Liver (tissue), 9 donors: ENCODE results near the gene PIK3CA. TPM values are rescaled to one million over a fixed set of nuclear protein-coding genes. Genes with fewer than 3 reads are reported as not detected.

ENCODE experiments used
- DNase-seq: peaks from one replicate; pipeline ENCODE4 v3.0.0-alpha.2; 2017; ENCODE audit warnings: low spot score
- H3K27ac ChIP-seq, 2 donors: one replicate each; pipeline ENCODE4 v1.7.0; 2013; ENCODE audit warnings: inconsistent platforms in 2 of 2, low read length in 2 of 2, control low read depth in 1 of 2, low read depth in 1 of 2, mild to moderate bottlenecking in 1 of 2
- H3K27me3 ChIP-seq, 4 donors: one replicate each; pipeline versions ENCODE4 v1.6.1 to v1.7.0; 2013; ENCODE audit warnings: low read length in 3 of 4, inconsistent platforms in 1 of 4, mild to moderate bottlenecking in 1 of 4, moderate library complexity in 1 of 4; ENCODE audit not compliant: control insufficient read depth in 4 of 4, insufficient read depth in 4 of 4
- H3K36me3 ChIP-seq, 4 donors: one replicate each; pipeline versions ENCODE4 v1.6.1 to v1.7.0; 2013; ENCODE audit warnings: low read length in 3 of 4, mild to moderate bottlenecking in 3 of 4, low read depth in 1 of 4, moderate library complexity in 1 of 4; ENCODE audit not compliant: control insufficient read depth in 4 of 4, insufficient read depth in 3 of 4
- H3K4me1 ChIP-seq, 4 donors: one replicate each; pipeline versions ENCODE4 v1.6.1 to v1.7.0; 2013; ENCODE audit warnings: low read length in 3 of 4, mild to moderate bottlenecking in 3 of 4, moderate library complexity in 1 of 4; ENCODE audit not compliant: control insufficient read depth in 4 of 4, insufficient read depth in 4 of 4
- H3K4me3 ChIP-seq, 3 donors: one replicate each; pipeline versions ENCODE4 v1.6.1 to v1.7.0; 2013; ENCODE audit warnings: low read length in 3 of 3, control low read depth in 1 of 3, low read depth in 1 of 3, mild to moderate bottlenecking in 1 of 3
- H3K9ac ChIP-seq, 2 donors: one replicate each; pipeline ENCODE4 v1.7.0; 2013; ENCODE audit warnings: low read length in 2 of 2, mild to moderate bottlenecking in 2 of 2, moderate library complexity in 2 of 2, control low read depth in 1 of 2, low read depth in 1 of 2
- H3K9me3 ChIP-seq, 4 donors: one replicate each; pipeline versions ENCODE4 v1.6.1 to v1.7.0; 2013; ENCODE audit warnings: low read length in 3 of 4; ENCODE audit not compliant: control insufficient read depth in 4 of 4
- ATF3 ChIP-seq: IDR thresholded peaks from 2 replicates; pipeline ENCODE4 v1.6.1; 2016; ENCODE audit warnings: antibody characterized with exemption
- CTCF ChIP-seq: fragments of 150-350 bp; IDR thresholded peaks from 2 replicates; pipeline ENCODE4 v1.5.1; 2017; ENCODE audit warnings: improper control_type of control experiment, low read depth, low read length; ENCODE audit not compliant: missing input control
- EGR1 ChIP-seq, 2 donors: IDR thresholded peaks; 2 replicates each; pipeline ENCODE4 v1.6.1; 2016 to 2018; ENCODE audit warnings: antibody characterized with exemption in 2 of 2, low read depth in 2 of 2
- FOXA1 ChIP-seq: IDR thresholded peaks from 2 replicates; pipeline ENCODE4 v1.6.1; 2016; ENCODE audit warnings: antibody characterized with exemption
- FOXA2 ChIP-seq: IDR thresholded peaks from 2 replicates; pipeline ENCODE4 v1.6.1; 2016; ENCODE audit warnings: antibody characterized with exemption
- GABPA ChIP-seq, 2 donors: IDR thresholded peaks in 1 of 2; conservative IDR thresholded peaks in 1 of 2; 2 replicates each; pipeline ENCODE4 v1.6.1; 2016; ENCODE audit warnings: antibody characterized with exemption in 2 of 2, mild to moderate bottlenecking in 1 of 2, moderate library complexity in 1 of 2
- HNF4A ChIP-seq, 2 donors: conservative IDR thresholded peaks; 2 replicates each; pipeline ENCODE4 v1.6.1; 2016; ENCODE audit warnings: antibody characterized with exemption in 2 of 2, mild to moderate bottlenecking in 2 of 2
- HNF4G ChIP-seq: IDR thresholded peaks from 2 replicates; pipeline ENCODE4 v1.6.1; 2016; ENCODE audit warnings: antibody characterized with exemption
- JUND ChIP-seq, 2 donors: IDR thresholded peaks; 2 replicates each; pipeline ENCODE4 v1.6.1; 2016; ENCODE audit warnings: antibody characterized with exemption in 2 of 2
- MAX ChIP-seq: IDR thresholded peaks from 2 replicates; pipeline ENCODE4 v1.6.1; 2016; ENCODE audit warnings: antibody characterized with exemption
- NR2F2 ChIP-seq: IDR thresholded peaks from 2 replicates; pipeline ENCODE4 v1.6.1; 2016; ENCODE audit warnings: antibody characterized with exemption
- RAD21 ChIP-seq, 2 donors: IDR thresholded peaks; 2 replicates each; pipeline ENCODE4 v1.6.1; 2016; ENCODE audit warnings: antibody characterized with exemption in 2 of 2, mild to moderate bottlenecking in 2 of 2
- REST ChIP-seq: IDR thresholded peaks from 2 replicates; pipeline ENCODE4 v1.6.1; 2016; ENCODE audit warnings: antibody characterized with exemption, mild to moderate bottlenecking
- RXRA ChIP-seq, 2 donors: IDR thresholded peaks; 2 replicates each; pipeline ENCODE4 v1.6.1; 2017 to 2018; ENCODE audit warnings: antibody characterized with exemption in 2 of 2, mild to moderate bottlenecking in 1 of 2
- SP1 ChIP-seq: IDR thresholded peaks from 2 replicates; pipeline ENCODE4 v1.6.1; 2018; ENCODE audit warnings: antibody characterized with exemption, mild to moderate bottlenecking
- TAF1 ChIP-seq: conservative IDR thresholded peaks from 2 replicates; pipeline ENCODE4 v1.6.1; 2016; ENCODE audit warnings: antibody characterized with exemption, mild to moderate bottlenecking
- YY1 ChIP-seq: IDR thresholded peaks from 2 replicates; pipeline ENCODE4 v1.6.1; 2016; ENCODE audit warnings: antibody characterized with exemption, mild to moderate bottlenecking
- ZBTB33 ChIP-seq: IDR thresholded peaks from 2 replicates; pipeline ENCODE4 v1.6.1; 2016; ENCODE audit warnings: antibody characterized with exemption
- WGBS: extraction: QIAGEN DNeasy Blood & Tissue Kit; methylation state at CpG from one replicate; pipeline ENCODE4 v1.1.7; 2013; 5-methylcytosine and 5-hydroxymethylcytosine counted together
- polyA plus RNA-seq, 2 donors: library from polyadenylated mRNA; stranded (reverse) in 1 of 2; unstranded in 1 of 2; fragments of 200-250 nt in 1 of 2; fragments of >200 nt in 1 of 2; fragmentation: Nextera tagmentation in 1 of 2; extraction: Ambion mirVana in 1 of 2; gene quantifications; one replicate each; pipeline versions ENCODE4 v1.2.1 to v1.2.3, GENCODE V29; 2013 to 2015
- total RNA-seq, 2 donors: library from RNA; depleted of rRNA; stranded (reverse); fragments of >200 nt; gene quantifications; one replicate each; pipeline ENCODE4 v1.2.3, GENCODE V29; 2014
- donor health status: healthy.
- donor health status: healthy.
- donor health status: healthy.
- donor health status: healthy.
- donor health status: healthy.

PIK3CA gene
- total and polyA plus RNA-seq, 4 donors: 3.6 to 14.6 (median 7.2) TPM

- no peak for DNase-seq
- H3K4me1 ChIP-seq: no peaks in the 10 kb centered on the region
- 91% methylated on average over 4 of the region's 4 CpGs for WGBS
Observed at GRCh38 chr3:179196700-179197099, 48.5 kb downstream of the PIK3CA start.

More at GRCh38 chr3:179196700-179197099, 48.5 kb downstream of the PIK3CA start:
- H3K9me3 ChIP-seq: no peaks in the 10 kb centered on the region
- peaks cover 0 to 4% (median 0%) of the 10 kb centered on the region in 4 donors for H3K36me3 ChIP-seq
- H3K4me3 ChIP-seq: no peak overlapping the region
- TF ChIP-seq RXRA (IDR thresholded peaks at IDR 0.05): no peak
- no peak for TF ChIP-seq SP1
- TF ChIP-seq MAX: no peak
- TF ChIP-seq RAD21 (IDR thresholded peaks at IDR 0.05): no peak
- no peak for TF ChIP-seq EGR1 (IDR thresholded peaks at IDR 0.05; ENCODE audit: low read depth in 2 of 2)
- no peak for TF ChIP-seq REST
- no peak for TF ChIP-seq HNF4A (conservative IDR thresholded peaks at IDR 0.05)
- no peak for TF ChIP-seq NR2F2
- no peak for TF ChIP-seq ZBTB33
- TF ChIP-seq ATF3: no peak
- no peak for TF ChIP-seq GABPA (IDR thresholded peaks at IDR 0.05 in 1 of 2, conservative IDR thresholded peaks at IDR 0.05 in 1 of 2)
- no peak for TF ChIP-seq FOXA2
- TF ChIP-seq TAF1: no peak
- TF ChIP-seq JUND (IDR thresholded peaks at IDR 0.05): no peak
- TF ChIP-seq HNF4G: no peak
- no peak for TF ChIP-seq CTCF
- no peak for TF ChIP-seq YY1
- no peak for TF ChIP-seq FOXA1
- H3K27me3 ChIP-seq: no peaks in the 10 kb centered on the region
- no peak overlapping the region for H3K27ac ChIP-seq
- H3K9ac ChIP-seq: no peak overlapping the region
